ENCODE data around the gene KCNQ1. TPM values are rescaled to one million over a fixed set of nuclear protein-coding genes. Genes with fewer than 3 reads are reported as not detected.

KCNQ1 gene
- polyA plus RNA-seq, 1 of the 3 experiments (the other 2 are of a cell fraction), result 0.05 TPM

- H3K4me3 ChIP-seq (ENCODE audit: low read depth in 2 of 2, low read length in 1 of 2), result no peak overlapping the region
Measured at GRCh38 chr11:2707736-2708135, 262.9 kb downstream of the KCNQ1 start.

More at GRCh38 chr11:2707736-2708135, 262.9 kb downstream of the KCNQ1 start:
- H3K9me3 ChIP-seq, result 0 out of 2 replicates have a peak, but pooled peaks cover 3% of the 10 kb centered on the region
- no peaks in the 10 kb centered on the region for H3K36me3 ChIP-seq (replicated peaks in 1 of 2; ENCODE audit: control insufficient read depth in 1 of 2, insufficient read depth in 2 of 2, low read length in 1 of 2)
- DNase-seq, result no peak
- no peaks in the 10 kb centered on the region for H3F3A ChIP-seq (replicated peaks; ENCODE audit: insufficient read depth)
- H3K4me2 ChIP-seq, result no peak overlapping the region
- ChIA-PET POLR2A (no interaction called here), CTCF (interaction anchor here (0.9 to 4.2 kb wide), 7 partner anchors 12 to 178 kb away, joined by 3 to 26 read pairs (median 4); partner anchors contain the start of gene CDKN1C)
- H2AFZ ChIP-seq (ENCODE audit: low read depth), result no peak overlapping the region
- no peaks in the 10 kb centered on the region for H3K79me2 ChIP-seq (ENCODE audit: insufficient read depth)
- H3K27me3 ChIP-seq (ENCODE audit: insufficient read depth), result no peaks in the 10 kb centered on the region
- 57% methylated on average over 2 of the region's 7 CpGs for WGBS (ENCODE audit: low lambda C conversion rate)
- TF ChIP-seq ELF1 (IDR thresholded peaks at IDR 0.05) (no peak), TEAD4 (IDR thresholded peaks at IDR 0.05; ENCODE audit: borderline replicate concordance, insufficient read depth) (no peak), SMC3 (IDR thresholded peaks at IDR 0.05; ENCODE audit: low read depth, low read length) (no peak), GABPA (IDR thresholded peaks at IDR 0.05; ENCODE audit: low read depth) (no peak), JUND (IDR thresholded peaks at IDR 0.05) (no peak), MEF2A (IDR thresholded peaks at IDR 0.05; ENCODE audit: borderline replicate concordance, low read depth) (no peak), POLR2AphosphoS5 (IDR thresholded peaks at IDR 0.05; ENCODE audit: low read depth, low read length) (no peak), YY1 (IDR thresholded peaks at IDR 0.05; ENCODE audit: low read depth) (no peak), NRF1 (IDR thresholded peaks at IDR 0.05; ENCODE audit: low read depth, low read length) (no peak), FOXJ3 (CRISPR knock-in tag; IDR thresholded peaks at IDR 0.05) (no peak), SIN3A (IDR thresholded peaks at IDR 0.05; ENCODE audit: borderline replicate concordance, low read depth, low read length) (no peak), FOXM1 (IDR thresholded peaks at IDR 0.05; ENCODE audit: low read depth) (no peak), USF2 (IDR thresholded peaks at IDR 0.05; ENCODE audit: borderline replicate concordance, low read depth, low read length) (no peak), CHD2 (IDR thresholded peaks at IDR 0.05; ENCODE audit: low read length, partially characterized antibody) (no peak), RAD21 (IDR thresholded peaks at IDR 0.05; ENCODE audit: low read length) (no peak), RXRA (IDR thresholded peaks at IDR 0.05; ENCODE audit: borderline replicate concordance, low read depth) (no peak), TAF1 (IDR thresholded peaks at IDR 0.05; ENCODE audit: borderline replicate concordance, low read depth, low read length) (no peak), USF1 (IDR thresholded peaks at IDR 0.05; ENCODE audit: borderline replicate concordance, low read depth) (no peak)
- TF ChIP-seq, protein P1, sequence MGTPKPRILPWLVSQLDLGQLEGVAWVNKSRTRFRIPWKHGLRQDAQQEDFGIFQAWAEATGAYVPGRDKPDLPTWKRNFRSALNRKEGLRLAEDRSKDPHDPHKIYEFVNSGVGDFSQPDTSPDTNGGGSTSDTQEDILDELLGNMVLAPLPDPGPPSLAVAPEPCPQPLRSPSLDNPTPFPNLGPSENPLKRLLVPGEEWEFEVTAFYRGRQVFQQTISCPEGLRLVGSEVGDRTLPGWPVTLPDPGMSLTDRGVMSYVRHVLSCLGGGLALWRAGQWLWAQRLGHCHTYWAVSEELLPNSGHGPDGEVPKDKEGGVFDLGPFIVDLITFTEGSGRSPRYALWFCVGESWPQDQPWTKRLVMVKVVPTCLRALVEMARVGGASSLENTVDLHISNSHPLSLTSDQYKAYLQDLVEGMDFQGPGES (IDR thresholded peaks at IDR 0.05; ENCODE audit: low read depth, low read length), result no peak
- TF ChIP-seq, protein P2, sequence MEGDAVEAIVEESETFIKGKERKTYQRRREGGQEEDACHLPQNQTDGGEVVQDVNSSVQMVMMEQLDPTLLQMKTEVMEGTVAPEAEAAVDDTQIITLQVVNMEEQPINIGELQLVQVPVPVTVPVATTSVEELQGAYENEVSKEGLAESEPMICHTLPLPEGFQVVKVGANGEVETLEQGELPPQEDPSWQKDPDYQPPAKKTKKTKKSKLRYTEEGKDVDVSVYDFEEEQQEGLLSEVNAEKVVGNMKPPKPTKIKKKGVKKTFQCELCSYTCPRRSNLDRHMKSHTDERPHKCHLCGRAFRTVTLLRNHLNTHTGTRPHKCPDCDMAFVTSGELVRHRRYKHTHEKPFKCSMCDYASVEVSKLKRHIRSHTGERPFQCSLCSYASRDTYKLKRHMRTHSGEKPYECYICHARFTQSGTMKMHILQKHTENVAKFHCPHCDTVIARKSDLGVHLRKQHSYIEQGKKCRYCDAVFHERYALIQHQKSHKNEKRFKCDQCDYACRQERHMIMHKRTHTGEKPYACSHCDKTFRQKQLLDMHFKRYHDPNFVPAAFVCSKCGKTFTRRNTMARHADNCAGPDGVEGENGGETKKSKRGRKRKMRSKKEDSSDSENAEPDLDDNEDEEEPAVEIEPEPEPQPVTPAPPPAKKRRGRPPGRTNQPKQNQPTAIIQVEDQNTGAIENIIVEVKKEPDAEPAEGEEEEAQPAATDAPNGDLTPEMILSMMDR (IDR thresholded peaks at IDR 0.05), result no peak
- H3K27ac ChIP-seq (ENCODE audit: low read depth in 2 of 2, low read length in 1 of 2), result no peak overlapping the region; a peak in 1 of 4 replicates
- no peaks in the 10 kb centered on the region for H4K20me1 ChIP-seq (ENCODE audit: insufficient read depth)
- no peaks in the 10 kb centered on the region for H3K9me2 ChIP-seq
- peaks cover 0 to 60% of the 10 kb centered on the region in 2 experiments; a peak in 1 of 4 replicates for H3K4me1 ChIP-seq (ENCODE audit: control insufficient read depth in 1 of 2, insufficient read depth in 2 of 2, low read depth in 1 of 2, low read length in 1 of 2)
- no peak overlapping the region for H3K9ac ChIP-seq

Data from SK-N-SH (cell line).